ENCODE data around the gene MLF2.
"Not testable (repeated sequence)": the region's sequence is repeated elsewhere in the genome, so short reads cannot be mapped to it uniquely, and the experiment has no call there.

MLF2 gene

GRCh38 chr12:6722863-6723262, 30.1 kb downstream of the MLF2 start:
- DNase-seq = peak; percentile 71 to 86
- TF ChIP-seq POLR2A (IDR thresholded peaks at IDR 0.05; ENCODE audit: low read length) (no peak), GATA1 (IDR thresholded peaks at IDR 0.05; ENCODE audit: low read depth, low read length) (no peak)

- no peak for DNase-seq
- no peak for TF ChIP-seq POLR2A (IDR thresholded peaks at IDR 0.05; ENCODE audit: low read length)
- TF ChIP-seq GATA1 (IDR thresholded peaks at IDR 0.05; ENCODE audit: low read depth, low read length) = no peak
Measured at GRCh38 chr12:6716874-6717437, 36.0 kb downstream of the MLF2 start.

- DNase-seq = not testable (repeated sequence)
Measured at GRCh38 chr12:6716031-6716873, 36.7 kb downstream of the MLF2 start.

GRCh38 chr12:6708960-6709394, 44.0 kb downstream of the MLF2 start:
- no peak for TF ChIP-seq GATA1 (IDR thresholded peaks at IDR 0.05; ENCODE audit: low read depth, low read length)
- TF ChIP-seq POLR2A (IDR thresholded peaks at IDR 0.05; ENCODE audit: low read length) = peak; percentile 38
- no peak for DNase-seq

- not testable (repeated sequence) for DNase-seq
Measured at GRCh38 chr12:6708351-6708750, 44.6 kb downstream of the MLF2 start.

- TF ChIP-seq GATA1 (IDR thresholded peaks at IDR 0.05; ENCODE audit: low read depth, low read length) (no peak), POLR2A (IDR thresholded peaks at IDR 0.05; ENCODE audit: low read length) (no peak)
- DNase-seq = peak in 1 of 2 experiments; percentile 32
Measured at GRCh38 chr12:6703631-6704030, 49.3 kb downstream of the MLF2 start.

- no peak for TF ChIP-seq POLR2A (IDR thresholded peaks at IDR 0.05; ENCODE audit: low read length)
- no peak for TF ChIP-seq GATA1 (IDR thresholded peaks at IDR 0.05; ENCODE audit: low read depth, low read length)
- DNase-seq = no peak
Measured at GRCh38 chr12:6701078-6701768, 51.7 kb downstream of the MLF2 start.

GRCh38 chr12:6700646-6701051, 52.3 kb downstream of the MLF2 start, which contains the start of gene PIANP:
Gene PIANP (minus strand): TSS chr12:6700815. CDS start chr12:6698061, 2,754 bp downstream.
- TF ChIP-seq GATA1 (IDR thresholded peaks at IDR 0.05; ENCODE audit: low read depth, low read length) (no peak), POLR2A (IDR thresholded peaks at IDR 0.05; ENCODE audit: low read length) (no peak)
- no peak for DNase-seq

- no peak for DNase-seq
- TF ChIP-seq GATA1 (IDR thresholded peaks at IDR 0.05; ENCODE audit: low read depth, low read length) = no peak
- TF ChIP-seq POLR2A (IDR thresholded peaks at IDR 0.05; ENCODE audit: low read length) = no peak
Measured at GRCh38 chr12:6699989-6700645, 52.8 kb downstream of the MLF2 start.

GRCh38 chr12:6699259-6699988, 53.5 kb downstream of the MLF2 start:
- DNase-seq = no peak
- TF ChIP-seq GATA1 (IDR thresholded peaks at IDR 0.05; ENCODE audit: low read depth, low read length) (no peak), POLR2A (IDR thresholded peaks at IDR 0.05; ENCODE audit: low read length) (no peak)

- no peak for DNase-seq
- no peak for TF ChIP-seq POLR2A (IDR thresholded peaks at IDR 0.05; ENCODE audit: low read length)
- no peak for TF ChIP-seq GATA1 (IDR thresholded peaks at IDR 0.05; ENCODE audit: low read depth, low read length)
Measured at GRCh38 chr12:6698352-6699046, 54.4 kb downstream of the MLF2 start.

All from erythroblast (primary cell).